Measurements from ENCODE around the gene CCN6. TPM values are rescaled to one million over a fixed set of nuclear protein-coding genes. Genes with fewer than 3 reads are reported as not detected.
"Not testable (repeated sequence)": the region's sequence is repeated elsewhere in the genome, so short reads cannot be mapped to it uniquely, and the experiment has no call there.

The CCN6 gene
- total RNA-seq, 1 experiment from 2014 or later = not detected

DNA sequence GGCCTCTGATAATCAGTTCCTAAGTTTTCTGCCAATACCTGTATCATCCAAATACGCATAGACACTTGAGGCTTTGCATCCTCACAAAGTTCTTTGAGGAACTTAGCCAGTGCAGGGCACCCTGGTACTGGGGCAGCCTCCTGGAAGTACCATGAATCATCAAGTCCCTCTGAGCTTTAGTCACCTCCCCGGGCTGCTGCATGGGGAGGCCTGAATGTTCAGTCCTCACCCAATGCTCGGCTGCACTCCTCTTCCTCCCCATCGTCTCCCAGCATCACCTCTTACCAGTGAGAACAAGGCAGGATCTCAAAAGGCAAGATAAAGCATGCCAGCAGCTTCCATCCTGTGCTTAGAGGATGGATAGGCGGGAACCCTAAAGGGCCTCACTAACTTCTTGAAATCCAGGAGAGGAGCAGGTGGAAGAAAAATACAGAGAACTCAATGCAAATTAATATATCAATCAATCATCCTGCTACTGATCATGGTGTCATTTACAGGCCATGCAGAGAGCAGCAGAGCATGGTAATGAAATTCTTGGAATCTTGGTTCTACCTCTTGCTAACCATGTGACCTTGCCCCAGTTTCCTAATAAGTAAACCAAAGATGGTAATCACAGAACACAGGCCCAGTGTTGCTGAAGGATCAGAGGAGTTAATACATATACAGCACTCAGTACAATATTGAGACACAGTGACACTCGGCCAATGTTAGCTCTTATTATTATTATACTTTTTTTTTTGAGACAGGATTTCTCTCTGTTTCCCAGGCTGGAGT lies 4.7 kb upstream of the CCN6 start:
- Histone ChIP-seq H3K4me3 (no peak overlapping the region), H3K36me3 (no peaks in the 10 kb centered on the region), H3K27ac (no peak overlapping the region), H3K4me1 (replicated peaks) (no peaks in the 10 kb centered on the region), H3K27me3 (replicated peaks) (no peaks in the 10 kb centered on the region), H3K9me3 (replicated peaks) (no peaks in the 10 kb centered on the region)
- DNase-seq (ENCODE audit: low read depth in 1 of 2, low spot score in 2 of 2) = no peak

DNA sequence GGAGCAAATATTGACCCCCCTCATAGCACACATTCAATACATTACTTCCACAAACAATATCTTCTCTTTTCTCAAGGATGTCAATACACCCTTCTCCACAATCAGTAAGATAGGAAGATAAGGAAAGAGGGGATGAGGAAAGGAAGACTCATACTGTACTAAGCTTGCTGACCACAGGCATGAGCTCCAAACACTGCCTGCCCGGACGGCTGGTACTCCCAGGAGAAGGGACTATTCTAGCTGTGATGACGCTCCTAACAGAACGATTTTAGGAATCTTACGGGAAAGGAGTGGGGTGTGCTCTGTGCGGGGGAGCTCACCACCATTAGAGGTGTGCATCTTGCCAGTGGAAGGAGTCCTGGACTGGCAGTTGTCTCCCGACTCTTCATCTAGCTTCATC lies 3.9 kb upstream of the CCN6 start:
- Histone ChIP-seq H3K4me1 (replicated peaks) (no peaks in the 10 kb centered on the region), H3K27me3 (replicated peaks) (no peaks in the 10 kb centered on the region), H3K27ac (no peak overlapping the region), H3K4me3 (no peak overlapping the region), H3K9me3 (replicated peaks) (no peaks in the 10 kb centered on the region), H3K36me3 (no peaks in the 10 kb centered on the region)
- DNase-seq (ENCODE audit: low read depth in 1 of 2, low spot score in 2 of 2) = no peak

DNA sequence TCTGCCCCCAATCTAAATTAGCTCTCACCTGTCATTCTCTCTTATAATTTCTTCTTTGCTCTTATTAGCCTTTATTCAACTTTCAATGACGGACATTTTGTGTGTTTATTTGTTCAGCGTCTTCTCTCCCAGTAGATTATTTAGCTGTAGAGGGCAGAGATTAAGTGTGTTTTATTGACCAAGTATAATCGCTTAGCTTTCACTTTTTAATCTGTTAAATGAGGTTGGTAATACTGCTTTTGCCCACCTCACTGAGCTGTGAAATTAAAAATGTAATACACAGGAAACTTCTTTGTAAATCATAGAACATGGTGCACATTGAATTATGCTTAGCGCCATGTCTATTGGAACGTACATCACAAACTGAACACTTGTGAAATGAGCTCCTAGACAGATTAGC lies 3.5 kb upstream of the CCN6 start:
- no peaks in the 10 kb centered on the region for H3K9me3 ChIP-seq (replicated peaks)
- no peak overlapping the region for H3K27ac ChIP-seq
- H3K36me3 ChIP-seq = no peaks in the 10 kb centered on the region
- no peak overlapping the region for H3K4me3 ChIP-seq
- DNase-seq (ENCODE audit: low read depth in 1 of 2, low spot score in 2 of 2) = no peak
- H3K27me3 ChIP-seq (replicated peaks) = no peaks in the 10 kb centered on the region
- no peaks in the 10 kb centered on the region for H3K4me1 ChIP-seq (replicated peaks)

DNA sequence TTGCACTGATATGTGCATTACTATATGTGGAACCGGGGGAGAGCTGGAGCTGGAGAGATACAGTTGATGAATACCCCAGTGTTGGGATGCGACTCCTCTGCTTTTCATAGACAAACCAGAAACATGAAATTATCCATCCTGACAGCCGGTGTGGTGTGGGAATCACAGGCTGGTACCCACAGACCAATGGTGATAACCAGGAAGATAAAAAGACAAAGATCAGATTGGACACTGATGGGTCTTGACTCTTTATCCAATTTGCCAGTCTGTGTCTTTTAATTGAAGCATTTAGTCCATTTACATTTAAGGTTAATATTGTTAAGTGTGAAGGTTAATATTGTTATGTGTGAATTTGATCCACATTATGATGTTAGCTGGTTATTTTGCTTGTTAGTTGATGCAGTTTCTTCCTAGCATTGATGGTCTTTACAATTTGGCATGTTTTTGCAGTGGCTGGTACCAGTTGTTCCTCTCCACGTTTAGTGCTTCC lies 2.6 kb upstream of the CCN6 start:
- H3K27ac ChIP-seq; H3K36me3 ChIP-seq; H3K4me1 ChIP-seq (replicated peaks); H3K4me3 ChIP-seq; DNase-seq (ENCODE audit: low read depth in 1 of 2, low spot score in 2 of 2); H3K9me3 ChIP-seq (replicated peaks); H3K27me3 ChIP-seq (replicated peaks): not testable (repeated sequence)

DNA sequence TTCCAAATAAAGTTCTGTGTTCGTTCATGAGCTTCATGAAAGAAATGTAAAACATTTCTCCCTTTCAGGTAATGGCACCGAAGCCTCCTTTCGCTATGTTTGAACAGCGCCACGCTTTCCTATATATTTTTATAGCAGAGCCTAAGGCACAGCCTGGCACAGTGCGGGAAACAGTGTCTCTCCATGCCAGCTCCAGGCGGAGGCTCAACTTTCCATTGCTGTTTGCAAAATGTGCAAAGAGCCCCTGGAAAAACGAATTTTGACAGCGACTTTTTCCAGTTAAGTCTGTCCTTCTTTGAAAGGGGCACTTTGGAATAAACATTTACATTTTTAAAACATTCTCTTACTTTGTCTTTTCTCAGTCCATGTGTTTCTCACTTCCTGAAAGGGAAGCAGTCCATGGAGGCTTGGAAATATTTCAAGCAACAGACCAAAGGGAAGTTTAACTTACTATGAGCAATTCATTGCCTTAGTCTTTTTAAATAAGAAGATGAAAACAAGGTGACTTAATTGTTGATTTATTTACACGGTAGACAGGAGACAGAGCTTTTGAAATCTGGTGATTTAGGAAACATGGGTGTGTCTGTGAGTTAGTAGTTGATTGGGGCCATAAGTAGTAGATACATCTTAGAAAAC lies 769 bp downstream of the CCN6 start:
- Histone ChIP-seq H3K9me3 (replicated peaks) (no peaks in the 10 kb centered on the region), H3K4me1 (replicated peaks) (no peaks in the 10 kb centered on the region), H3K27ac (no peak overlapping the region), H3K4me3 (no peak overlapping the region), H3K36me3 (no peaks in the 10 kb centered on the region), H3K27me3 (replicated peaks) (no peaks in the 10 kb centered on the region)
- no peak for DNase-seq (ENCODE audit: low read depth in 1 of 2, low spot score in 2 of 2)

DNA sequence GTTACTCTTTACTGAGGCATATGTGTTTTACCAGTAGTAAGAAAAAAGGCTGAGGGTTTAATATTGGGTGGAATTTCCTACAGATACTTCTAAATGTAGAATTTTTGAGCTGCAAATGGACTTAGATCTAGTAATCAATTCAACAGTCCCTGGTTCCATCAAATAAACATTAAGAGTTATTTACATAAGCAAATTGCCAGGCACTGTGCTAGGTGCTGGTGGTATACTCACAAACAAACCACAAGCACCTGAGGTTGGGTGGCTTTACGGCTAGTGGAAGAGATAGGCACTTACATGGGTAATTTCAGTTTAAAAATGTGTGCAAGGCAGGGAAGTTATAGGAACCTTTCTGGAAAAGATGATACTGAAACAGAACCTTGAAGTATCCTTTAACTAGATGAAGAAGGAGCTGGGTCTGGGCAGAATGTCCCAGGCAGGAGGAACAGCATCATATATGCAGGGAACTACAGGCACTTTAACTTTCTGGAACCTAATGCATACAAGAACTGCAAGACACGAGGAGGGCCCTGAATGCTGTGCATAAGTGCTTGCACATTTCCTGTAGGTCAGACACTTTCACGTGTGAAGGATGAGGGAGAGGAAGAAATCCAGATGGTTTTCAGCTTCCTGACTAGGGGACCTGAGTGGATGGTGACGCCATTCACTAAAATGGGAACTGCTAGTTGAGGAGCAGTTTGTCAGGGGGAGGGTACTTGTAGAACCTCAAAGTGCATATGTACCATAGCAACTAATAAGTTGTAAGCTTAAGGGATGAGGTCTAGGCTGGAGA lies 4.5 kb downstream of the CCN6 start:
- DNase-seq (ENCODE audit: low read depth in 1 of 2, low spot score in 2 of 2) = no peak
- Histone ChIP-seq H3K9me3 (replicated peaks) (no peaks in the 10 kb centered on the region), H3K4me3 (no peak overlapping the region), H3K4me1 (replicated peaks) (no peaks in the 10 kb centered on the region), H3K27ac (no peak overlapping the region), H3K36me3 (no peaks in the 10 kb centered on the region), H3K27me3 (replicated peaks) (no peaks in the 10 kb centered on the region)

DNA sequence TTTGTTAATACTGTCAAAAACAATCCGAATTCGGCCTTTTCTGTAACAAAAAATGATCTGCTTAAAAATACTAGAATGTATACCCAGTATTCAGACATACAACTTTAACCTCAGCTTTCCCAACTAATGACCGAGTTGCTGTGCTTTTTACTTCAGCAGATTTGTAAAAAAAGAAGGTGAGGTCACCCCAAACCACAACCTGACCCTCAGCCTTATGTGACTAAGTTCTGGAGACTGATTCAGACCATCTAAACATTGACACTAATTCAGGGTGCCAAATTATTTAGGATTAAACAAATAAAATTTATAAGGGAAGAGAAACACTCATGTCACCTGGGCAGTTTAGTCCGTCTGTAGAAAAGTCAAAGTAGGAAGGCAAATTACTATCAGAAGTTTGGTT lies 7.7 kb downstream of the CCN6 start:
- H3K27ac ChIP-seq = no peak overlapping the region
- no peak overlapping the region for H3K4me3 ChIP-seq
- DNase-seq (ENCODE audit: low read depth in 1 of 2, low spot score in 2 of 2) = no peak
- no peaks in the 10 kb centered on the region for H3K36me3 ChIP-seq
- no peaks in the 10 kb centered on the region for H3K4me1 ChIP-seq (replicated peaks)
- H3K9me3 ChIP-seq (replicated peaks) = no peaks in the 10 kb centered on the region
- no peaks in the 10 kb centered on the region for H3K27me3 ChIP-seq (replicated peaks)

DNA sequence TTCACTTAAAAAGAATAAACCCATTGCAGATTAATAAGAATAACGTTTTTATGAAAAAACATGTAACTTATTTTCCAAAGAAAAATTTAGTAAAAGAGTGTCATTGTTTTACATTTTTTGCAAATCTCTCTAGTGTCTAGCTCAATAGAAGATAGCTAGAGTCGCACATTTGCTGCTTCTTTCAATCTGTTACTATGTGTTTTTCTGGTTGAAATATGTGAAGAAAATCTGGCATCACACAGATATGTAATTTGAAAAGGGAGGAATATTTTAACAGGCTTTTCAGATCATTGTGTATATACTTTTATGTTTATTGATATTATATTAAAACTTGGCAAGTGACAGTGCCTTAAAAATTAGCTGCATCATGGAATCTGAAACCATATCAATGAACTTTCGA lies 9.1 kb downstream of the CCN6 start:
- no peak for DNase-seq (ENCODE audit: low read depth in 1 of 2, low spot score in 2 of 2)
- H3K9me3 ChIP-seq (replicated peaks) = no peaks in the 10 kb centered on the region
- no peak overlapping the region for H3K27ac ChIP-seq
- H3K4me3 ChIP-seq = no peak overlapping the region
- H3K36me3 ChIP-seq = no peaks in the 10 kb centered on the region
- no peaks in the 10 kb centered on the region for H3K27me3 ChIP-seq (replicated peaks)
- H3K4me1 ChIP-seq (replicated peaks) = no peaks in the 10 kb centered on the region

DNA sequence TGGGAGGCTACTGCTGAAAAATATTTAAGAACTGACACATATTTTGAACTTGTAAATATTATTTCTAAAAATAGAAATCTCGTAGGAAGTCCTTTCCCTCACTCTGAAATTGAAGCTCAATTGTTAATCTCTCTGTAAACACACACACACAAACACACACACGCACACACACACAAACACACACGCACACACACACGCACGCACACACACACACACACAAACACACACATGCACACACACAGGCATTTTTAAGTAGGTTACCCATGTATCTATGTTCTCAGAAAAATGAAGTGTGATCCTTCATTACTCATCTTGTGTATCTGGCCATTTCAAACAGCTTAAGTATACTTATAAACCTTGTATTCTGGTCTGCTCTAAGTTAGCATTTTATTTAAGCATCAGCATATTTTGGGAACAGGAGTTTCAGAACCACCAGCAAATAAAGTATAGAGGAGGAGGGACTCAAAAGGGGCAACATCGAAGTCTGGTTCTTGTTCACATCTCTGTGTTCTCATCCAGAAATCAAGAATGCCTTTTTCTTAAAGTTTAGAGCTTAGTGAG lies 11.6 kb downstream of the CCN6 start:
- Histone ChIP-seq H3K27ac (no peak overlapping the region), H3K4me1 (replicated peaks) (no peaks in the 10 kb centered on the region), H3K36me3 (no peaks in the 10 kb centered on the region), H3K27me3 (replicated peaks) (no peaks in the 10 kb centered on the region), H3K4me3 (no peak overlapping the region), H3K9me3 (replicated peaks) (no peaks in the 10 kb centered on the region)
- no peak for DNase-seq (ENCODE audit: low read depth in 1 of 2, low spot score in 2 of 2)

DNA sequence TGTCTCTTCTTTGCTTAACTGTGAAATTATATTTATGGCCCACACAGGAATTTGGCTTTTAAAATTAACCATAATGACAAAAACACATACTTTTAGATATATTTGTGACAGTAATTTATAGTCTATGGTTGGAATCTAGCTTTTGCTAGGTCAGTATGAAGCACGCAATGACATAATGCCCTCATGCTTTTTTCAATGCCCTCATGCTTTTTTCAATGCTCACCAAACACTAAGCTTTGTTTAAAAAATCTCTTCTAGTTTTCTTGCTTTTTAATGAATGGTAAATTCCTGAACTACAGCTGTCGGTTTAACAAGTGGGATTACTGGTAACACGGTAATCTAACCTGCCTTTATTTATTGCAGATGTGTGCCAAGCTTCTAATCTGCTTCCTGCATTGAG lies 12.7 kb downstream of the CCN6 start:
- DNase-seq (ENCODE audit: low read depth in 1 of 2, low spot score in 2 of 2) = no peak
- H3K9me3 ChIP-seq (replicated peaks) = no peaks in the 10 kb centered on the region
- no peaks in the 10 kb centered on the region for H3K36me3 ChIP-seq
- H3K4me1 ChIP-seq (replicated peaks) = no peaks in the 10 kb centered on the region
- H3K4me3 ChIP-seq = no peak overlapping the region
- no peak overlapping the region for H3K27ac ChIP-seq
- H3K27me3 ChIP-seq (replicated peaks) = no peaks in the 10 kb centered on the region

DNA sequence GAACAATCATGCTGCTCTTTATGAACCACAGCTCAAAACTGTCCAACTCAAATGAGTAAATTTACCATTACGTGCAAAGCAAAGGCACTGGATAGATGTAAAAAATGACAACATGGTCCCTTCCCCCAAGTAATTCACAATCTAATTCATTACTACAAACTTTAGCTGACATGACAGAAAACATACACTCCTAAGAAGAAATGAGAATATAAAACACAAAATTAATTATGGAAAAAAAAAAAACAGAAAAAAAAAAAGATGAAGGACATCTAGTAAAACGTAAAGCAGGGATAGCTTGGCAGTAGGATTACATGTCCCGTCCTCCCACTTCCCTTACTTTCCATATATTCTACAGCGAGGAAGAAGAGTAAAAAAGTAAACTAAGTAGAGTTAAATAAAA lies 27.7 kb downstream of the CCN6 start:
- Histone ChIP-seq H3K4me3 (no peak overlapping the region), H3K4me1 (replicated peaks) (no peaks in the 10 kb centered on the region), H3K27ac (no peak overlapping the region), H3K9me3 (replicated peaks) (no peaks in the 10 kb centered on the region), H3K27me3 (replicated peaks) (no peaks in the 10 kb centered on the region), H3K36me3 (peaks cover 7% of the 10 kb centered on the region; the same call in 1 of the 2 replicates)
- no peak for DNase-seq (ENCODE audit: low read depth in 1 of 2, low spot score in 2 of 2)

DNA sequence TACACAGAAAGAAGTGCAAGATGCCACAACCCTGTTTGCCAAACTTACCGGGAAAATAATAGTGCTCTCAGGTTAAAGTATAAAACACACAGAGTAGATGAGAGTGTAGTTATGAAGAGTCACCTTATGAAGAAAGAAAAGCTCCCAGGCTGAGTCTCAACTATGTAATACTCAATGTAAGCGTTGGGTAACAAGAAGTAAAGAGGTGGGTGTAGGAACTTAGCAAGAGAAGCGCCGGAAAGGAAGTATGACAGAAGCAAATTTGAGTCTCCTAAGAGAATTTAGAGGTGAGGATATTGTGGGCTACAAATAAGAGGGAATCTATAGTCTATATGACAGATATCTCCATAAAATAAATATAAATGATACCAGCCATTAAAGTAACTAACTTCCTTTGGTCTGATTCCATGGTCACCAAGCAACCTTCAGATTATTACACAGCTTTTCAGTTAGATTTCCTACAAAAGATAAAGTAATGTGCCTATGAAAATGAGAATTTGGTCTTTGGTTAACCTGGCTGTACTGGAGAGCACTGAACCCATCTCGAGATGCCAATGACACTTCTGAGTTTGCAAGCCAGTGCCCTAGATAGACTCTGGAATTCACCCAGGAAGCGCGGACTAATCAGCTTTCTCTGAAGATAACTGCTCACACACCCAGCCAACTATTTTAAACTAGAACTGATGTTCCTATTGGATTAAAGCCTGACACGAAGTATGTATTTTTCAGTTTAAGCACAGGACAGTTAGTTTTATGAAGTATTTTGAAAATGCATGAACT lies 31.6 kb downstream of the CCN6 start:
- no peak for DNase-seq (ENCODE audit: low read depth in 1 of 2, low spot score in 2 of 2)
- peaks cover under 1% of the 10 kb centered on the region; the same call in 1 of the 2 replicates for H3K36me3 ChIP-seq
- no peak overlapping the region for H3K4me3 ChIP-seq
- H3K9me3 ChIP-seq (replicated peaks) = no peaks in the 10 kb centered on the region
- H3K27me3 ChIP-seq (replicated peaks) = no peaks in the 10 kb centered on the region
- H3K4me1 ChIP-seq (replicated peaks) = 0 out of 2 replicates have a peak, but pooled peaks cover 3% of the 10 kb centered on the region
- no peak overlapping the region for H3K27ac ChIP-seq

DNA sequence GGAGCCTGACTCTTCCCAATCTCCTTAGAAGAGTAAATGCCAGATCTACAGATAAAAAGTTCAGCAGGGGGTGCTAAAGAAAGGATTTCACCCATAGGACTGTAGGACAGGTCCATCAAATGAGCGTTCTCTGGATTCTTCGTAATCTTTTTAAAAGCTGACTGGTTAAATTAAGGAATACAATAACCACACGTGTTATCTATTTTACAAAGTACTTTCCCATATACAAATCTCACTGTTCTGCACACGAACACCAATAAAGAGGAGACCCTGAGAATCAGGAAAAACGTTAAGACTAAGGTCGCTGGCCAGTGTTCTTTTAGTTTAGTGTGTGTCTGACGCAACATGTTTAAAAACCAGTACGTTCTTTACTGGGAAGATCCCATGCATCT lies 32.8 kb downstream of the CCN6 start:
- Histone ChIP-seq H3K36me3 (no peaks in the 10 kb centered on the region), H3K4me3 (peak overlapping the region; percentile 59), H3K4me1 (replicated peaks) (0 out of 2 replicates have a peak, but pooled peaks cover 3% of the 10 kb centered on the region), H3K27ac (no peak overlapping the region), H3K9me3 (replicated peaks) (no peaks in the 10 kb centered on the region), H3K27me3 (replicated peaks) (no peaks in the 10 kb centered on the region)
- DNase-seq (ENCODE audit: low read depth in 1 of 2, low spot score in 2 of 2) = peak in 1 of 2 experiments; percentile 67
